ENCODE measurements around the gene ZIC1. TPM values are rescaled to one million over a fixed set of nuclear protein-coding genes. Genes with fewer than 3 reads are reported as not detected.

The ZIC1 gene
- total and polyA plus RNA-seq, 4 donors, result under 0.01 to 0.10 TPM; not detected in 2

GRCh38 chr3:147458995-147459704 is 50.0 kb downstream of the ZIC1 start:
- H3K36me3 ChIP-seq (ENCODE audit: control insufficient read depth in 4 of 4, insufficient read depth in 4 of 4, low read length in 4 of 4), result no peaks in the 10 kb centered on the region
- no peak overlapping the region for H3K27ac ChIP-seq (ENCODE audit: low read depth in 1 of 2, low read length in 1 of 2)
- no peaks in the 10 kb centered on the region for H3K9me3 ChIP-seq (ENCODE audit: control insufficient read depth in 4 of 4, insufficient read depth in 3 of 4, low read length in 3 of 4)
- H3K4me3 ChIP-seq, result no peak overlapping the region
- no peak for TF ChIP-seq CTCF (IDR thresholded peaks at IDR 0.05; ENCODE audit: control extremely low read depth, extremely low read depth)
- H3K27me3 ChIP-seq (ENCODE audit: control insufficient read depth in 3 of 3, insufficient read depth in 3 of 3, low read length in 2 of 3), result peaks cover 0 to 7% (median 0%) of the 10 kb centered on the region in 3 donors
- H3K4me1 ChIP-seq (ENCODE audit: control insufficient read depth in 5 of 5, insufficient read depth in 5 of 5, low read length in 5 of 5), result peaks cover 0 to 8% (median 0%) of the 10 kb centered on the region in 5 donors
- no peak overlapping the region for H3K9ac ChIP-seq (ENCODE audit: insufficient read depth in 1 of 2, low read length in 2 of 2)
- WGBS, 2 donors, result 54 to 71% methylated on average over 1 of the region's 1 CpG
- no peak for ATAC-seq (ENCODE audit: insufficient read depth, low FRiP score)
- DNase-seq, result peak; percentile 31 to 86 (median 72)

GRCh38 chr3:147462856-147463255 is 53.7 kb downstream of the ZIC1 start:
- peak; percentile 14 to 53 (median 17) for DNase-seq
- WGBS, 2 donors, result 57 to 60% methylated on average over 1 of the region's 1 CpG

More at GRCh38 chr3:147462856-147463255, 53.7 kb downstream of the ZIC1 start:
- H3K36me3 ChIP-seq (ENCODE audit: control insufficient read depth in 4 of 4, insufficient read depth in 4 of 4, low read length in 4 of 4), result no peaks in the 10 kb centered on the region
- no peak for ATAC-seq (ENCODE audit: insufficient read depth, low FRiP score)
- H3K9me3 ChIP-seq (ENCODE audit: control insufficient read depth in 4 of 4, insufficient read depth in 3 of 4, low read length in 3 of 4), result no peaks in the 10 kb centered on the region
- H3K4me1 ChIP-seq (ENCODE audit: control insufficient read depth in 5 of 5, insufficient read depth in 5 of 5, low read length in 5 of 5), result peaks cover 0 to 8% (median 0%) of the 10 kb centered on the region in 5 donors
- no peak overlapping the region for H3K9ac ChIP-seq (ENCODE audit: insufficient read depth in 1 of 2, low read length in 2 of 2)
- H3K27ac ChIP-seq (ENCODE audit: low read depth in 1 of 2, low read length in 1 of 2), result no peak overlapping the region
- no peak overlapping the region for H3K4me3 ChIP-seq
- H3K27me3 ChIP-seq (ENCODE audit: control insufficient read depth in 3 of 3, insufficient read depth in 3 of 3, low read length in 2 of 3), result no peaks in the 10 kb centered on the region
- TF ChIP-seq CTCF (IDR thresholded peaks at IDR 0.05; ENCODE audit: control extremely low read depth, extremely low read depth), result no peak

Other genes starting within 250 kb of the ZIC1 start
- not detected for gene ZIC4, start 2.8 kb upstream of the ZIC1 start, total RNA-seq
- gene ZIC4, start 2.8 kb upstream of the ZIC1 start, polyA plus RNA-seq, result not detected

Data from lung (tissue), 12 donors.